A673 (cell line): ENCODE results near the gene TEX51. TPM values are rescaled to one million over a fixed set of nuclear protein-coding genes. Genes with fewer than 3 reads are reported as not detected.

Source experiments
- BruUV-seq: library from RNA; stranded (reverse); fragments of 400-500 nt; replicated peaks from 2 replicates; lab custom pipeline; 2021; lab: Mats Ljungman, UMichigan
- CTCF ChIA-PET: fragments of 300-600 bp; sonication (Branson Sonifier 250); formaldehyde crosslinking; loops from one replicate; lab custom pipeline; 2022; ENCODE audit warnings: antibody characterized with exemption; lab: Charles Lee
- POLR2A ChIA-PET: fragments of 300-600 bp; sonication (Branson Sonifier 250); formaldehyde crosslinking; loops from one replicate; lab custom pipeline; 2022; ENCODE audit warnings: antibody characterized with exemption; ENCODE audit not compliant: low non-redundant PET; lab: Charles Lee
- DNase-seq: peaks from one replicate; pipeline ENCODE4 v3.0.0-alpha.2; 2015; ENCODE audit warnings: low spot score
- H3K27ac ChIP-seq: fragments of 200-600 bp; sonication (generic); 2 replicates; pipeline ENCODE4 v1.5.1; 2016; ENCODE audit warnings: mixed run types, low read depth, mild to moderate bottlenecking, mixed read lengths, antibody characterized with exemption, low read length; ENCODE audit not compliant: poor library complexity, severe bottlenecking
- H3K27me3 ChIP-seq: fragments of 200-600 bp; sonication (generic); replicated peaks from 2 replicates; pipeline ENCODE4 v1.6.1; 2017; ENCODE audit warnings: mixed run types, low read depth, mild to moderate bottlenecking, mixed read lengths, antibody characterized with exemption, low read length; ENCODE audit not compliant: insufficient read depth, poor library complexity
- H3K36me3 ChIP-seq: fragments of 200-600 bp; sonication (generic); 2 replicates; pipeline ENCODE4 v1.6.1; 2016; ENCODE audit warnings: mixed run types, mild to moderate bottlenecking, mixed read lengths, antibody characterized with exemption, low read length; ENCODE audit not compliant: insufficient read depth, poor library complexity, severe bottlenecking
- H3K4me1 ChIP-seq: fragments of 200-600 bp; sonication (generic); 2 replicates; pipeline ENCODE4 v1.6.1; 2017; ENCODE audit warnings: mixed run types, mild to moderate bottlenecking, mixed read lengths, antibody characterized with exemption, low read length; ENCODE audit not compliant: insufficient read depth, poor library complexity, severe bottlenecking
- H3K4me3 ChIP-seq: fragments of 200-600 bp; sonication (generic); 2 replicates; pipeline ENCODE4 v1.5.1; 2016; ENCODE audit warnings: low read depth, mixed run types, mild to moderate bottlenecking, mixed read lengths, low read length; ENCODE audit not compliant: poor library complexity, severe bottlenecking
- H3K9me3 ChIP-seq: fragments of 200-600 bp; sonication (generic); 2 replicates; pipeline ENCODE4 v1.6.1; 2016; ENCODE audit warnings: mixed run types, low read depth, mild to moderate bottlenecking, mixed read lengths, antibody characterized with exemption, low read length; ENCODE audit not compliant: poor library complexity, severe bottlenecking
- CTCF ChIP-seq: fragments of 300-800, 200-600 bp; sonication (generic); conservative IDR thresholded peaks from 2 replicates; pipeline ENCODE4 v1.5.1; 2017; ENCODE audit warnings: low read depth, mild to moderate bottlenecking, antibody characterized with exemption, low read length, moderate library complexity, mixed read lengths
- EZH2 ChIP-seq: fragments of 200-600 bp; sonication (generic); IDR thresholded peaks from 2 replicates; pipeline ENCODE4 v1.6.1; 2017; ENCODE audit warnings: borderline replicate concordance, low read depth, mild to moderate bottlenecking, mixed read lengths, antibody characterized with exemption, low read length; ENCODE audit not compliant: poor library complexity, severe bottlenecking
- intact Hi-C: fragments of 100-400 bp; cut with micrococcal nuclease; formaldehyde crosslinking; loops from one replicate; pipeline ENCODE4 v1.10.0; 2022; ENCODE audit not compliant: unreplicated experiment
- total RNA-seq: library from RNA; stranded (reverse); gene quantifications from 2 replicates; pipeline ENCODE4 v1.2.3, GENCODE V29; 2021

Gene TEX51
- total RNA-seq, 1 experiment from 2014 or later, result not detected

DNA sequence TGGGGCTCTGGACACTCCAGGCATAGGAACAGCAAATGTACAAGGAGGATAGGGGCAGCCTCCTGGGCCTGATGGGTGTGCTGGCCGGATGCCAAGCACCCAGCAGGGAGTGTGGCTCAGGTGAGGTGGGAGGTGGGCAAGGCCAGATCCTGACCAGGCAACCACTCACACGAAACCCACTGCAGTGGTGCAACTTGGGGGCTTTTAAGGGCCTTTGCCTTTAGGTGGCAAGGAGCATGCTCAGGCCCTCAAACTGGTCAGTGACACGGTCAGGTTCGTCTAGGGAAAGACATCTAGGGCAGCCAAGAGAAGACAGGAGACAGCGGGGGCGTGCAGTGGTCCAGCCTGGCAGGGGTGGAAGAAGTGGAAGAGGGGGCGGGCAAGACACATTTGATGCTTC lies 18.4 kb upstream of the TEX51 start:
- no peak overlapping the region for H3K4me3 ChIP-seq
- DNase-seq, result no peak
- no peaks in the 10 kb centered on the region for H3K9me3 ChIP-seq
- intact Hi-C loops, result no loop called here
- no peak overlapping the region for H3K27ac ChIP-seq
- H3K27me3 ChIP-seq, result no peaks in the 10 kb centered on the region
- BruUV-seq, result no TSS peak
- TF ChIP-seq EZH2 (no peak), CTCF (no peak)
- H3K36me3 ChIP-seq, result no peaks in the 10 kb centered on the region
- no peaks in the 10 kb centered on the region for H3K4me1 ChIP-seq
- ChIA-PET POLR2A (no interaction called here), CTCF (no interaction called here)

DNA sequence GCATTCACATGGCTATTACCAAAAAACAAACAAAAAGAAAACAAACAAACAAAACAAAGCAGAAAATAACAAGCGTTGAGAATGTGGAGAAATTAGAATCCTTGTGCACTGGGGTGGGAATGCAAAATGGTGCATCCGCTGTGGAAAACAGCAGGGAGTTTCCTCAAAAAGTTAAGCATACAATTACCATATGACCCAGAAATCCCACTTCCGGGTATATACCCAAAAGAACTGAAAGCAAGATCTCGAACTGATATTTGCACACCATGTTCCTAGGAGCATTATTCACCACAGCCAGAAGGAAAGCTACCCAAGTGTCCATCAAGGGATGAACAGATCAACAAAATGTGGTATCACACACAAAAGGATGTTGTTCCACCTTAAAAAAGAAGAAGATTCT lies 17.9 kb upstream of the TEX51 start:
- Histone ChIP-seq H3K9me3 (no peaks in the 10 kb centered on the region), H3K4me3 (no peak overlapping the region), H3K27ac (no peak overlapping the region), H3K36me3 (no peaks in the 10 kb centered on the region), H3K27me3 (no peaks in the 10 kb centered on the region), H3K4me1 (no peaks in the 10 kb centered on the region)
- no peak for TF ChIP-seq EZH2
- TF ChIP-seq CTCF, result no peak
- peak; percentile 30 for DNase-seq
- ChIA-PET CTCF (no interaction called here), POLR2A (no interaction called here)
- intact Hi-C loops, result no loop called here
- BruUV-seq, result no TSS peak

GRCh38 chr2:126881591-126881990 lies 17.1 kb upstream of the TEX51 start:
- ChIA-PET CTCF (no interaction called here), POLR2A (no interaction called here)
- TF ChIP-seq EZH2 (no peak), CTCF (no peak)
- BruUV-seq, result no TSS peak
- Histone ChIP-seq H3K9me3 (no peaks in the 10 kb centered on the region), H3K4me3 (no peak overlapping the region), H3K27me3 (no peaks in the 10 kb centered on the region), H3K4me1 (peaks cover 2% of the 10 kb centered on the region), H3K36me3 (no peaks in the 10 kb centered on the region), H3K27ac (no peak overlapping the region)
- no peak for DNase-seq
- intact Hi-C loops, result no loop called here
